Subcutaneous abdominal adipose tissue (tissue), 5 donors: ENCODE data around the gene PDZRN4.
"Not testable (repeated sequence)": the region's sequence is repeated elsewhere in the genome, so short reads cannot be mapped to it uniquely, and the experiment has no call there.

Experiments
- H3K27ac ChIP-seq: one replicate; pipeline ENCODE4 v1.7.0; 2013; ENCODE audit warnings: low read depth, mild to moderate bottlenecking, inconsistent platforms, low read length, moderate library complexity
- H3K27me3 ChIP-seq, 5 donors: one replicate each; pipeline ENCODE4 v1.7.0; 2013; ENCODE audit warnings: low read length in 5 of 5, inconsistent platforms in 1 of 5; ENCODE audit not compliant: control insufficient read depth in 5 of 5, insufficient read depth in 4 of 5
- H3K36me3 ChIP-seq, 5 donors: one replicate each; pipeline ENCODE4 v1.7.0; 2013; ENCODE audit warnings: low read length in 5 of 5; ENCODE audit not compliant: control insufficient read depth in 5 of 5, insufficient read depth in 5 of 5
- H3K4me1 ChIP-seq, 5 donors: one replicate each; pipeline ENCODE4 v1.7.0; 2013; ENCODE audit warnings: low read length in 5 of 5, mild to moderate bottlenecking in 3 of 5, moderate library complexity in 1 of 5; ENCODE audit not compliant: control insufficient read depth in 5 of 5, insufficient read depth in 5 of 5
- H3K4me3 ChIP-seq, 5 donors: one replicate each; pipeline ENCODE4 v1.7.0; 2013; ENCODE audit warnings: low read length in 5 of 5, low read depth in 1 of 5
- H3K9ac ChIP-seq, 5 donors: one replicate each; pipeline ENCODE4 v1.7.0; 2013; ENCODE audit warnings: low read length in 5 of 5, mild to moderate bottlenecking in 4 of 5, moderate library complexity in 3 of 5
- H3K9me3 ChIP-seq, 5 donors: one replicate each; pipeline ENCODE4 v1.7.0; 2013; ENCODE audit warnings: low read length in 5 of 5; ENCODE audit not compliant: control insufficient read depth in 5 of 5
- donor health status: healthy.
- donor health status: healthy.
- donor health status: healthy.
- donor health status: healthy.
- donor health status: healthy.

Gene PDZRN4

GRCh38 chr12:41274643-41275042, 86.5 kb downstream of the PDZRN4 start:
- Histone ChIP-seq H3K4me3 (no peak overlapping the region), H3K27me3 (no peaks in the 10 kb centered on the region), H3K27ac (no peak overlapping the region), H3K9ac (no peak overlapping the region), H3K36me3 (no peaks in the 10 kb centered on the region), H3K4me1 (peaks cover 0 to 6% (median 0%) of the 10 kb centered on the region in 5 donors), H3K9me3 (no peaks in the 10 kb centered on the region)

- Histone ChIP-seq H3K27me3 (no peaks in the 10 kb centered on the region), H3K9ac (no peak overlapping the region), H3K4me1 (peaks cover 0 to 6% (median 0%) of the 10 kb centered on the region in 5 donors), H3K36me3 (no peaks in the 10 kb centered on the region), H3K4me3 (no peak overlapping the region), H3K27ac (no peak overlapping the region), H3K9me3 (no peaks in the 10 kb centered on the region)
Measured at GRCh38 chr12:41277100-41277945, 89.2 kb downstream of the PDZRN4 start.

DNA sequence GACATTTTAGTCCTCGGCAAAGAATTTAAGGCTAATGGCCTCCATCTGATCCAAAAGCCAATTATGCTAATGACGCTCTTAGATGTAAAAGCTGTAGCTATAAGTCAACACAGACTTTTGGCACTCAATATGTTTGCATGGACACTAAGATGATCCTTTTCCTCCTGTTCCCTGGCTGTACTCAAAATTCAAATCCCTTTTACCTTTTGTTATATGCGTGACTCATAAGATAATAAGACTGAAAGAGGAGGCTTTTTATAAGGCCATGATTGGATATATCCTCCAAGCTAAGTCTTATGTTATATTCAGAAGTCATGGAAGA, 89.8 kb downstream of the PDZRN4 start:
- no peak overlapping the region for H3K9ac ChIP-seq
- no peaks in the 10 kb centered on the region for H3K27me3 ChIP-seq
- H3K36me3 ChIP-seq, result no peaks in the 10 kb centered on the region
- no peak overlapping the region for H3K4me3 ChIP-seq
- peaks cover 0 to 6% (median 0%) of the 10 kb centered on the region in 5 donors for H3K4me1 ChIP-seq
- no peaks in the 10 kb centered on the region for H3K9me3 ChIP-seq
- H3K27ac ChIP-seq, result no peak overlapping the region

DNA sequence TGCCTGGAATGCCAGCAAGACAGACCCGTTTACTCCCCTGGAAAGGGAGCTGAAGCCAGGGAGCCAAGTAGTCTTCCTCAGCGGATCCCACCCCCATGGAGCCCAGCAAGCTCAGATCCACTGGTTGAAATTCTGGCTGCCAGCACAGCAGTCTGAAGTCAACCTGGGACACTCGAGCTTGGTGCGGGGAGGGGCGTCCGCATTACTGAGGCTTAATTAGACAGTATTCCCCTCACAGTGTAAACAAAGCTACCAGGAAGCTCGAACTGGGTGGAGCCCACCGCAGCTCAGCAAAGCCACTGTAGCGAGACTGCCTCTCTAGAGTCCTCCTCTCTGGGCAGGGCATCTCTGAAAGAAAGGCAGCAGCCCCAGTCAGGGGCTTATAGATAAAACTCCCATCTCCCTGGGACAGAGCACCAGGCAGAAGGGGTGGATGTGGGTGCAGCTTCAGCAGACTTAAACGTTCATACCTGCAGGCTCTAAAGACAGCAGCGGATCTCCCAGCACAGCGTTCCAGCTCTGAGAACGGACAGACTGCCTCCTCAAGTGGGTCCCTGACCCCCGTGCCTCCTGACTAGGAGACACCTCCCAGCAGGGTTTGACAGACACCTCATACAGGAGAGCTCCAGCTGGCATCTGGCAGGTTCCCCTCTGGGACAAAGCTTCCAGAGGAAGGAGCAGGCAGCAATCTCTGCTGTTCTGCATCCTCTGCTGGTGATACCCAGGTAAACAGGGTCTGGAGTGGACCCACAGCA, 92.4 kb downstream of the PDZRN4 start:
- H3K4me1 ChIP-seq, H3K27me3 ChIP-seq: not testable (repeated sequence)

DNA sequence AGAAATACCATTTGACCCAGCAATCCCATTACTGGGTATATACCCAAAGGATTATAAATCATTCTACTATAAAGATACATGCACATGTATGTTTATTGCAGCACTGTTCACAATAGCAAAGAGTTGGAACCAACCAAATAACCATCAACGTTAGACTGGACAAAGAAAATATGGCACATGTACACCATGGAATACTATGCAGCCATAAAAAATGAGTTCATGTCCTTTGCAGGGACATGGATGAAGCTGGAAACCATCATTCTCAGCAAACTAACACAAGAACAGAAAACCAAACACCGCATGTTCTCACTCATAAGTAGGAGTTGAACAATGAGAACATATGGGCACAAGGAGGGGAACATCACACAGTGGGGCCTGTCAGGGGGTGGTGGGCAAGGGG, 97.3 kb downstream of the PDZRN4 start:
- not testable (repeated sequence) for H3K27me3 ChIP-seq, H3K4me3 ChIP-seq, H3K27ac ChIP-seq, H3K36me3 ChIP-seq, H3K4me1 ChIP-seq, H3K9me3 ChIP-seq, H3K9ac ChIP-seq

More for the DNA sequence above, 92.4 kb downstream of the PDZRN4 start:
- not testable (repeated sequence) for H3K36me3 ChIP-seq, H3K9ac ChIP-seq, H3K9me3 ChIP-seq, H3K4me3 ChIP-seq, H3K27ac ChIP-seq

- Histone ChIP-seq H3K4me3 (no peak overlapping the region), H3K27ac (no peak overlapping the region), H3K27me3 (no peaks in the 10 kb centered on the region)
Measured at GRCh38 chr12:41286426-41286825, 98.3 kb downstream of the PDZRN4 start.

GRCh38 chr12:41287500-41288141, 99.5 kb downstream of the PDZRN4 start:
- Histone ChIP-seq H3K4me1 (no peaks in the 10 kb centered on the region), H3K36me3 (no peaks in the 10 kb centered on the region), H3K27ac (no peak overlapping the region), H3K27me3 (no peaks in the 10 kb centered on the region), H3K4me3 (no peak overlapping the region), H3K9ac (no peak overlapping the region), H3K9me3 (no peaks in the 10 kb centered on the region)

More at GRCh38 chr12:41286426-41286825, 98.3 kb downstream of the PDZRN4 start:
- Histone ChIP-seq H3K9ac (no peak overlapping the region), H3K9me3 (no peaks in the 10 kb centered on the region), H3K4me1 (no peaks in the 10 kb centered on the region), H3K36me3 (no peaks in the 10 kb centered on the region)

DNA sequence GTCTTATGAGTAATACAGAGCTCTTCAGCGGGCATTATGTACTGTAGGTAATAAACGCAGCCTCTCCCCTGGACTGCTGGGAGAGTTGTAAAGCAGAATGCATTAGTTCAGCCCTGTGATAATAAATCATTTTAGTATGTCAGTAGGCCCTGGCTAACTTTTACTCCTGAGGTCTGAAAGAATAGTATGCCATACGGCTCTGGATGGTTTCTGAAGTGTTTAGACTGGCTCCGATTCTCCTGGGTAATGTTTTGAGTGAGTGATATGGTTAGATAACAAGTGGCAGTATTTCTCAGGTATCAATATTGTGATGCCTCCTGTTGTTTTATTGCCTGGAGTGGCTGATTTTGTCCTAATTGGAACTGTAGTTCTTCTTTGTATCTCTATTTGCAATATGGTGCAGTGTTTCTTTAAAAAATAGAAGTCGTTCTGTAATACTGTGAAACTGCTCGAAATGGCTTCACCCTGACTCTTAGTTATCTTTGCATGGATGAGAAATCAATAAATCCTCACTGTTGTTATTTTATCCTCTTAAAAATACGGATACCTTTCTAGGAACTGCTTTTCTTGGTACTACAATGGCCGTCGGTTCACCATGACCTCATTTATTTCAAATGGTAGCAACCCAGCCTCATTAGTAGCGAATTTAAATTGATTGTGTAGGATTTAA, 100.2 kb downstream of the PDZRN4 start:
- Histone ChIP-seq H3K9ac (no peak overlapping the region), H3K36me3 (no peaks in the 10 kb centered on the region), H3K4me1 (no peaks in the 10 kb centered on the region), H3K9me3 (no peaks in the 10 kb centered on the region), H3K27ac (no peak overlapping the region), H3K4me3 (no peak overlapping the region), H3K27me3 (no peaks in the 10 kb centered on the region)

DNA sequence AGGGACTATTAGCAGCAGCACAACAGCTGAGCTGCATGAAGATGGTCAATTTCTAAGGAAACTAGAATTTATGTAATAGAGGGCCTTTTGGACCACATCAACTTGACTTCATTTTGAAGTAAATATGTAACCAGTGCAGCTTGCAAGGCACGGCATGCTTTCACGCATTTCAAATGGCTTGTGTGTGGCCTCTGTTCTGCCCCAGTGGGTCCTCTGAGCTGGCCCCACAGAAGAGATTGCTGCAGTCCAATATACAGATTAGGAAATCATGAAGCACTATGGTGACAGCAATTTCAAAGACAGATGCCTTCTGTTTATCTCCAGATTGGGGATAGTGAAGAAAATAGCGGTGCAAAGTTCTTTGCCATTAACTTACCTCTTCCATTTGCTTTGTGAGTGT, 101.4 kb downstream of the PDZRN4 start:
- H3K4me1 ChIP-seq, result no peaks in the 10 kb centered on the region
- no peaks in the 10 kb centered on the region for H3K27me3 ChIP-seq
- H3K9me3 ChIP-seq, result no peaks in the 10 kb centered on the region

DNA sequence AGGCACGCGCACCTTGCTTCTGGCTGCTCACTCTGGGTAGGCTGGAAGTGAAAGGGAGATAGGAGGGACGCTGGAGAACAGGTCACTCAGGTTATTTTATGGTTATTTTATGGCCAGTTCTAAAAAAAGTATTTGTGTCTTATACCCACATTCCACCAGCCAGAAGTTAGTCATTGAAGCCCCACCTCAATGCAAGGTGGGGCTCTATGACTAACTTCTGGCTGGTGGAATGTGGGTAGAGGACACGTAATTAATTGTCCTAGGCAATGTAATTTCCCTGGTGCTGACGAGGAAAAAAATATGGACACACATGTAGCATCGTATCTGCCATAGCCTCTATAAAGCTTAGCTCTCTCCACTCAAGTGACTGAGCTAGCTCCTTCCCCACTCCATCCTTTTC, 104.9 kb downstream of the PDZRN4 start:
- no peak overlapping the region for H3K4me3 ChIP-seq
- no peaks in the 10 kb centered on the region for H3K9me3 ChIP-seq
- H3K36me3 ChIP-seq, result no peaks in the 10 kb centered on the region
- H3K27me3 ChIP-seq, result no peaks in the 10 kb centered on the region
- no peak overlapping the region for H3K9ac ChIP-seq
- H3K27ac ChIP-seq, result no peak overlapping the region
- H3K4me1 ChIP-seq, result no peaks in the 10 kb centered on the region

More for the DNA sequence above, 101.4 kb downstream of the PDZRN4 start:
- Histone ChIP-seq H3K9ac (no peak overlapping the region), H3K27ac (no peak overlapping the region), H3K4me3 (no peak overlapping the region), H3K36me3 (no peaks in the 10 kb centered on the region)
